Hair follicular keratinocyte (primary cell): ENCODE data around the gene IL3. TPM values are rescaled to one million over a fixed set of nuclear protein-coding genes. Genes with fewer than 3 reads are reported as not detected.

ENCODE experiments used
- total RNA-seq: library from RNA; depleted of rRNA; stranded (reverse); fragments of >200 nt; gene quantifications from 2 replicates; pipeline ENCODE4 v1.2.3, GENCODE V29; 2015

IL3 gene, protein sequence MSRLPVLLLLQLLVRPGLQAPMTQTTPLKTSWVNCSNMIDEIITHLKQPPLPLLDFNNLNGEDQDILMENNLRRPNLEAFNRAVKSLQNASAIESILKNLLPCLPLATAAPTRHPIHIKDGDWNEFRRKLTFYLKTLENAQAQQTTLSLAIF
- not detected in 2 replicates for total RNA-seq

DNA sequence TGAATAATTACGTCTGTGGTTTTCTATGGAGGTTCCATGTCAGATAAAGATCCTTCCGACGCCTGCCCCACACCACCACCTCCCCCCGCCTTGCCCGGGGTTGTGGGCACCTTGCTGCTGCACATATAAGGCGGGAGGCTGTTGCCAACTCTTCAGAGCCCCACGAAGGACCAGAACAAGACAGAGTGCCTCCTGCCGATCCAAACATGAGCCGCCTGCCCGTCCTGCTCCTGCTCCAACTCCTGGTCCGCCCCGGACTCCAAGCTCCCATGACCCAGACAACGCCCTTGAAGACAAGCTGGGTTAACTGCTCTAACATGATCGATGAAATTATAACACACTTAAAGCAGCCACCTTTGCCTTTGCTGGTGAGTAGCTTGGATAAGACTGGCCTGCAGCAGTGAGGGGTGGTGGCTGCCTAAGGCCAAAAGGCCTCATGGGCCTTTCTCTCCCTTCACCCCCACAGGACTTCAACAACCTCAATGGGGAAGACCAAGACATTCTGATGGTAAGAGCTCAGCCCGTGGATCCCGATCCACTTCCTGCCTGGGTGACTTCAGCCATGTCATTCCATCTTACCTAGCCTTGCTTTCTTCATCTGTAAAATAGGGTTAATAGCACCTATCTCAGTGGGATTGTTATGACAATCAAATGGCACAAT is at the start of gene IL3:
IL3 (plus strand) TSS at position 155 of the 661 bp plus-strand sequence; CDS start at position 207, 52 bp downstream.

DNA sequence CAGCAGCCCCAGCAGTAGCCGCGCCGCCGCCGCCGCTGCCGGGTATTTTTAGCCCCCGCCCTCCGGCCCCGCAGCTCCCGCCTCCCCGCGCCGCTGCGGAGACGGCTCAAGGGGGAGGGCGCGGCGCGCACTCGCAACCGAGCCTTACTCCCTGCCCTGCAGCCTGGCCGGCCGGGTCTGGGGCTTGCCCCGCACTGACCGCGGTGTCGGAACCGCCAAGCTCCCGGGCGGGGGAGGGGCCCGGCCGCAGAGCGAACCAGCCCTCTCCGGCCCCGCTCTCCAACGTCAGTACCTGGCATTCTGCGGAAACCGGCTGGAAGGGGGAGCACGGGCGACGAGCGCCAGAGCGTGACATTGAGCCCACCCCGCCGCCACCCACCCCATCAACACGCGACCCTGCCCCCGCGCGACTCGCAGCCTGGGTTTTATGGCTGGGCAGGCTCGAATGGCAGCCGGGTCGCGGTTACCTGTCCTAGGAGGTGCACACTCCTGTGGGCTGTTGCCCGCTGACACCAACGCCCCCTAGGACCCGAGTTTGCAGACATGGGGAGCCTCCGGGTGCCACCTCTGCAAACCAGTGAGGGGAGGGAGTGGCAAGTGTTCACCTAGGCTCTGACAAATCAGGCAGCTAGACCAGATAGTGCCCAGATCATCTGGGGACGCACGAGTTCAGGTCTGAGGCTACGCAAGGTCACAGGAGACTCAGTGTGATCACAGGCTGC is 48.7 kb upstream of the IL3 start, which contains the start of gene ACSL6:
ACSL6 (minus strand) TSS at position 37 of the 722 bp plus-strand sequence. CDS start 105 bp downstream, outside the sequence.

DNA sequence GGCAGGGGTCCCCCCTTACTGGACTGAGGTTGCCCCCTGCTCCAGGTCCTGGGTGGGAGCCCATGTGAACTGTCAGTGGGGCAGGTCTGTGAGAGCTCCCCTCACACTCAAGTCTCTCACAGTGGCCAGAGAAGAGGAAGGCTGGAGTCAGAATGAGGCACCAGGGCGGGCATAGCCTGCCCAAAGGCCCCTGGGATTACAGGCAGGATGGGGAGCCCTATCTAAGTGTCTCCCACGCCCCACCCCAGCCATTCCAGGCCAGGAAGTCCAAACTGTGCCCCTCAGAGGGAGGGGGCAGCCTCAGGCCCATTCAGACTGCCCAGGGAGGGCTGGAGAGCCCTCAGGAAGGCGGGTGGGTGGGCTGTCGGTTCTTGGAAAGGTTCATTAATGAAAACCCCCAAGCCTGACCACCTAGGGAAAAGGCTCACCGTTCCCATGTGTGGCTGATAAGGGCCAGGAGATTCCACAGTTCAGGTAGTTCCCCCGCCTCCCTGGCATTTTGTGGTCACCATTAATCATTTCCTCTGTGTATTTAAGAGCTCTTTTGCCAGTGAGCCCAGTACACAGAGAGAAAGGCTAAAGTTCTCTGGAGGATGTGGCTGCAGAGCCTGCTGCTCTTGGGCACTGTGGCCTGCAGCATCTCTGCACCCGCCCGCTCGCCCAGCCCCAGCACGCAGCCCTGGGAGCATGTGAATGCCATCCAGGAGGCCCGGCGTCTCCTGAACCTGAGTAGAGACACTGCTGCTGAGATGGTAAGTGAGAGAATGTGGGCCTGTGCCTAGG is 13.0 kb downstream of the IL3 start, which contains the start of gene CSF2:
CSF2 (plus strand) TSS at position 559 of the 783 bp plus-strand sequence; CDS start at position 594, 35 bp downstream.

Other genes starting within 250 kb of the IL3 start
- gene MEIKIN, start 115.0 kb upstream of the IL3 start, total RNA-seq: not detected in 2 replicates
- gene ACSL6, start 49.0 kb upstream of the IL3 start, total RNA-seq: 0.39 TPM in 1 of 2 replicates, not detected in the other
- gene CSF2, start 13.1 kb downstream of the IL3 start, total RNA-seq: 16.9 and 49.0 TPM in 2 replicates
- 70.4 and 112 TPM in 2 replicates for gene P4HA2, start 167.2 kb downstream of the IL3 start, total RNA-seq
- 44.2 and 74.6 TPM in 2 replicates for gene PDLIM4, start 197.0 kb downstream of the IL3 start, total RNA-seq
- 1.2 and 2.2 TPM in 2 replicates for gene SLC22A4, start 233.7 kb downstream of the IL3 start, total RNA-seq